Measurements from ENCODE around the gene DNAI4.

DNA sequence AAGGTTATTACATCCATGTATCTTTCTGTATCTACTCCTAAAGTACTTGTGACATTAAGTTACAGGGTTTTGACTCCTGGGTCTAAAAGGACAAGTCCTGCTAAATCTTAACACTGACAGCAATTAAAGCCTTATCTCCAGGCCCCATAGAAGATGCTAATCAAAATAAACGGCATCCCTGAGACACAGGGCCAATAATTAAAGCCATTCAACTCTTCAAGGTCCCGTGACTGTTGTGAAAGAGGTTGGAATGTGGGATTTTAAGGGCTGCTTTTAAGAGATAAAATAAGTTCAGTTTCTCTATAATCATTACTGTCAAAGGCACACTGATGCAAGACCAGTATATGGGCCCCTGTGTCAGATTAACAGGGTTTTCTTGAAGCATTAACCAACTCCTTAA, 8.3 kb downstream of the DNAI4 start:
- TF ChIP-seq, protein P1, sequence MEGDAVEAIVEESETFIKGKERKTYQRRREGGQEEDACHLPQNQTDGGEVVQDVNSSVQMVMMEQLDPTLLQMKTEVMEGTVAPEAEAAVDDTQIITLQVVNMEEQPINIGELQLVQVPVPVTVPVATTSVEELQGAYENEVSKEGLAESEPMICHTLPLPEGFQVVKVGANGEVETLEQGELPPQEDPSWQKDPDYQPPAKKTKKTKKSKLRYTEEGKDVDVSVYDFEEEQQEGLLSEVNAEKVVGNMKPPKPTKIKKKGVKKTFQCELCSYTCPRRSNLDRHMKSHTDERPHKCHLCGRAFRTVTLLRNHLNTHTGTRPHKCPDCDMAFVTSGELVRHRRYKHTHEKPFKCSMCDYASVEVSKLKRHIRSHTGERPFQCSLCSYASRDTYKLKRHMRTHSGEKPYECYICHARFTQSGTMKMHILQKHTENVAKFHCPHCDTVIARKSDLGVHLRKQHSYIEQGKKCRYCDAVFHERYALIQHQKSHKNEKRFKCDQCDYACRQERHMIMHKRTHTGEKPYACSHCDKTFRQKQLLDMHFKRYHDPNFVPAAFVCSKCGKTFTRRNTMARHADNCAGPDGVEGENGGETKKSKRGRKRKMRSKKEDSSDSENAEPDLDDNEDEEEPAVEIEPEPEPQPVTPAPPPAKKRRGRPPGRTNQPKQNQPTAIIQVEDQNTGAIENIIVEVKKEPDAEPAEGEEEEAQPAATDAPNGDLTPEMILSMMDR (conservative IDR thresholded peaks at IDR 0.05; ENCODE audit: low read depth in 2 of 2): no peak
- TF ChIP-seq POLR2AphosphoS5 (IDR thresholded peaks at IDR 0.05; ENCODE audit: low read depth) (no peak), EZH2phosphoT487 (IDR thresholded peaks at IDR 0.05; ENCODE audit: unreplicated experiment) (no peak), EZH2 (IDR thresholded peaks at IDR 0.05; ENCODE audit: low read depth, unreplicated experiment) (no peak), CREB1 (CRISPR knock-in tag; IDR thresholded peaks at IDR 0.05; ENCODE audit: low read depth) (no peak), JUNB (IDR thresholded peaks at IDR 0.05; ENCODE audit: unreplicated experiment) (no peak), ZNF331 (CRISPR knock-in tag; IDR thresholded peaks at IDR 0.05; ENCODE audit: low read depth) (no peak), ZNF114 (CRISPR knock-in tag; IDR thresholded peaks at IDR 0.05) (no peak), NANOG (IDR thresholded peaks at IDR 0.05; ENCODE audit: borderline replicate concordance) (no peak), STAT1 (IDR thresholded peaks at IDR 0.05; ENCODE audit: unreplicated experiment) (no peak)
- TF ChIP-seq, protein P2, sequence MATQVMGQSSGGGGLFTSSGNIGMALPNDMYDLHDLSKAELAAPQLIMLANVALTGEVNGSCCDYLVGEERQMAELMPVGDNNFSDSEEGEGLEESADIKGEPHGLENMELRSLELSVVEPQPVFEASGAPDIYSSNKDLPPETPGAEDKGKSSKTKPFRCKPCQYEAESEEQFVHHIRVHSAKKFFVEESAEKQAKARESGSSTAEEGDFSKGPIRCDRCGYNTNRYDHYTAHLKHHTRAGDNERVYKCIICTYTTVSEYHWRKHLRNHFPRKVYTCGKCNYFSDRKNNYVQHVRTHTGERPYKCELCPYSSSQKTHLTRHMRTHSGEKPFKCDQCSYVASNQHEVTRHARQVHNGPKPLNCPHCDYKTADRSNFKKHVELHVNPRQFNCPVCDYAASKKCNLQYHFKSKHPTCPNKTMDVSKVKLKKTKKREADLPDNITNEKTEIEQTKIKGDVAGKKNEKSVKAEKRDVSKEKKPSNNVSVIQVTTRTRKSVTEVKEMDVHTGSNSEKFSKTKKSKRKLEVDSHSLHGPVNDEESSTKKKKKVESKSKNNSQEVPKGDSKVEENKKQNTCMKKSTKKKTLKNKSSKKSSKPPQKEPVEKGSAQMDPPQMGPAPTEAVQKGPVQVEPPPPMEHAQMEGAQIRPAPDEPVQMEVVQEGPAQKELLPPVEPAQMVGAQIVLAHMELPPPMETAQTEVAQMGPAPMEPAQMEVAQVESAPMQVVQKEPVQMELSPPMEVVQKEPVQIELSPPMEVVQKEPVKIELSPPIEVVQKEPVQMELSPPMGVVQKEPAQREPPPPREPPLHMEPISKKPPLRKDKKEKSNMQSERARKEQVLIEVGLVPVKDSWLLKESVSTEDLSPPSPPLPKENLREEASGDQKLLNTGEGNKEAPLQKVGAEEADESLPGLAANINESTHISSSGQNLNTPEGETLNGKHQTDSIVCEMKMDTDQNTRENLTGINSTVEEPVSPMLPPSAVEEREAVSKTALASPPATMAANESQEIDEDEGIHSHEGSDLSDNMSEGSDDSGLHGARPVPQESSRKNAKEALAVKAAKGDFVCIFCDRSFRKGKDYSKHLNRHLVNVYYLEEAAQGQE (IDR thresholded peaks at IDR 0.05; ENCODE audit: unreplicated experiment): no peak
- TF ChIP-seq, protein P3, sequence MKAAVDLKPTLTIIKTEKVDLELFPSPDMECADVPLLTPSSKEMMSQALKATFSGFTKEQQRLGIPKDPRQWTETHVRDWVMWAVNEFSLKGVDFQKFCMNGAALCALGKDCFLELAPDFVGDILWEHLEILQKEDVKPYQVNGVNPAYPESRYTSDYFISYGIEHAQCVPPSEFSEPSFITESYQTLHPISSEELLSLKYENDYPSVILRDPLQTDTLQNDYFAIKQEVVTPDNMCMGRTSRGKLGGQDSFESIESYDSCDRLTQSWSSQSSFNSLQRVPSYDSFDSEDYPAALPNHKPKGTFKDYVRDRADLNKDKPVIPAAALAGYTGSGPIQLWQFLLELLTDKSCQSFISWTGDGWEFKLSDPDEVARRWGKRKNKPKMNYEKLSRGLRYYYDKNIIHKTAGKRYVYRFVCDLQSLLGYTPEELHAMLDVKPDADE (IDR thresholded peaks at IDR 0.05): no peak
- TF ChIP-seq, protein P4, sequence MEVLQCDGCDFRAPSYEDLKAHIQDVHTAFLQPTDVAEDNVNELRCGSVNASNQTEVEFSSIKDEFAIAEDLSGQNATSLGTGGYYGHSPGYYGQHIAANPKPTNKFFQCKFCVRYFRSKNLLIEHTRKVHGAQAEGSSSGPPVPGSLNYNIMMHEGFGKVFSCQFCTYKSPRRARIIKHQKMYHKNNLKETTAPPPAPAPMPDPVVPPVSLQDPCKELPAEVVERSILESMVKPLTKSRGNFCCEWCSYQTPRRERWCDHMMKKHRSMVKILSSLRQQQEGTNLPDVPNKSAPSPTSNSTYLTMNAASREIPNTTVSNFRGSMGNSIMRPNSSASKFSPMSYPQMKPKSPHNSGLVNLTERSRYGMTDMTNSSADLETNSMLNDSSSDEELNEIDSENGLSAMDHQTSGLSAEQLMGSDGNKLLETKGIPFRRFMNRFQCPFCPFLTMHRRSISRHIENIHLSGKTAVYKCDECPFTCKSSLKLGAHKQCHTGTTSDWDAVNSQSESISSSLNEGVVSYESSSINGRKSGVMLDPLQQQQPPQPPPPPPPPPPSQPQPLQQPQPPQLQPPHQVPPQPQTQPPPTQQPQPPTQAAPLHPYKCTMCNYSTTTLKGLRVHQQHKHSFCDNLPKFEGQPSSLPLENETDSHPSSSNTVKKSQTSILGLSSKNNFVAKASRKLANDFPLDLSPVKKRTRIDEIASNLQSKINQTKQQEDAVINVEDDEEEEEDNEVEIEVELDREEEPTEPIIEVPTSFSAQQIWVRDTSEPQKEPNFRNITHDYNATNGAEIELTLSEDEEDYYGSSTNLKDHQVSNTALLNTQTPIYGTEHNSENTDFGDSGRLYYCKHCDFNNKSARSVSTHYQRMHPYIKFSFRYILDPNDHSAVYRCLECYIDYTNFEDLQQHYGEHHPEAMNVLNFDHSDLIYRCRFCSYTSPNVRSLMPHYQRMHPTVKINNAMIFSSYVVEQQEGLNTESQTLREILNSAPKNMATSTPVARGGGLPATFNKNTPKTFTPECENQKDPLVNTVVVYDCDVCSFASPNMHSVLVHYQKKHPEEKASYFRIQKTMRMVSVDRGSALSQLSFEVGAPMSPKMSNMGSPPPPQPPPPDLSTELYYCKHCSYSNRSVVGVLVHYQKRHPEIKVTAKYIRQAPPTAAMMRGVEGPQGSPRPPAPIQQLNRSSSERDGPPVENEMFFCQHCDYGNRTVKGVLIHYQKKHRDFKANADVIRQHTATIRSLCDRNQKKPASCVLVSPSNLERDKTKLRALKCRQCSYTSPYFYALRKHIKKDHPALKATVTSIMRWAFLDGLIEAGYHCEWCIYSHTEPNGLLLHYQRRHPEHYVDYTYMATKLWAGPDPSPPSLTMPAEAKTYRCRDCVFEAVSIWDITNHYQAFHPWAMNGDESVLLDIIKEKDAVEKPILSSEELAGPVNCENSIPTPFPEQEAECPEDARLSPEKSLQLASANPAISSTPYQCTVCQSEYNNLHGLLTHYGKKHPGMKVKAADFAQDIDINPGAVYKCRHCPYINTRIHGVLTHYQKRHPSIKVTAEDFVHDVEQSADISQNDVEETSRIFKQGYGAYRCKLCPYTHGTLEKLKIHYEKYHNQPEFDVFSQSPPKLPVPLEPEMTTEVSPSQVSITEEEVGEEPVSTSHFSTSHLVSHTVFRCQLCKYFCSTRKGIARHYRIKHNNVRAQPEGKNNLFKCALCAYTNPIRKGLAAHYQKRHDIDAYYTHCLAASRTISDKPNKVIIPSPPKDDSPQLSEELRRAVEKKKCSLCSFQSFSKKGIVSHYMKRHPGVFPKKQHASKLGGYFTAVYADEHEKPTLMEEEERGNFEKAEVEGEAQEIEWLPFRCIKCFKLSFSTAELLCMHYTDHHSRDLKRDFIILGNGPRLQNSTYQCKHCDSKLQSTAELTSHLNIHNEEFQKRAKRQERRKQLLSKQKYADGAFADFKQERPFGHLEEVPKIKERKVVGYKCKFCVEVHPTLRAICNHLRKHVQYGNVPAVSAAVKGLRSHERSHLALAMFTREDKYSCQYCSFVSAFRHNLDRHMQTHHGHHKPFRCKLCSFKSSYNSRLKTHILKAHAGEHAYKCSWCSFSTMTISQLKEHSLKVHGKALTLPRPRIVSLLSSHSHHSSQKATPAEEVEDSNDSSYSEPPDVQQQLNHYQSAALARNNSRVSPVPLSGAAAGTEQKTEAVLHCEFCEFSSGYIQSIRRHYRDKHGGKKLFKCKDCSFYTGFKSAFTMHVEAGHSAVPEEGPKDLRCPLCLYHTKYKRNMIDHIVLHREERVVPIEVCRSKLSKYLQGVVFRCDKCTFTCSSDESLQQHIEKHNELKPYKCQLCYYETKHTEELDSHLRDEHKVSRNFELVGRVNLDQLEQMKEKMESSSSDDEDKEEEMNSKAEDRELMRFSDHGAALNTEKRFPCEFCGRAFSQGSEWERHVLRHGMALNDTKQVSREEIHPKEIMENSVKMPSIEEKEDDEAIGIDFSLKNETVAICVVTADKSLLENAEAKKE (CRISPR knock-in tag; IDR thresholded peaks at IDR 0.05): no peak
